Naive thymus-derived CD8-positive, alpha-beta T cell (primary cell): ENCODE results near the gene TUBG1. TPM values are rescaled to one million over a fixed set of nuclear protein-coding genes. Genes with fewer than 3 reads are reported as not detected.
A peak's percentile ranks its signal among the peaks of the same experiment; 100 is the strongest.
"Not testable (repeated sequence)": the region's sequence is repeated elsewhere in the genome, so short reads cannot be mapped to it uniquely, and the experiment has no call there.

ENCODE experiments used
- ATAC-seq, 2 donors: fragments of 150-1000 bp; cut with Tn5 transposase in 1 of 2; sonication (Bioruptor Pico), chemical (Tn5 transposase) in 1 of 2; 1 replicate in 1 of 2; 2 replicates in 1 of 2; pipeline ENCODE4 v1.10.0; 2021; ENCODE audit warnings: mild to moderate bottlenecking in 2 of 2, moderate library complexity in 2 of 2
- POLR2A ChIA-PET: fragments of 350-600 bp; sonication (Branson Sonifier 250); formaldehyde crosslinking; loops from one replicate; lab custom pipeline; 2021; ENCODE audit warnings: antibody characterized with exemption; lab: Charles Lee
- DNase-seq, 10 donors: peaks; one replicate each; pipeline versions ENCODE4 v3.0.0 to v3.0.0-alpha.2; 2020 to 2022
- H3K27ac Mint-ChIP-seq, 10 donors: one replicate each; pipeline ENCODE4 v1.8.0; 2020 to 2022; ENCODE audit warnings: mild to moderate bottlenecking in 10 of 10, mixed read lengths in 10 of 10, moderate library complexity in 4 of 10, inconsistent platforms in 1 of 10
- H3K27me3 Mint-ChIP-seq, 5 donors: one replicate each; pipeline ENCODE4 v1.8.0; 2021 to 2022; ENCODE audit warnings: mixed read lengths in 5 of 5
- H3K36me3 Mint-ChIP-seq, 3 donors: one replicate each; pipeline ENCODE4 v1.8.0; 2020 to 2022; ENCODE audit warnings: mixed read lengths in 3 of 3, mild to moderate bottlenecking in 2 of 3, inconsistent platforms in 1 of 3
- H3K4me1 Mint-ChIP-seq, 4 donors: one replicate each; pipeline ENCODE4 v1.8.0; 2021 to 2022; ENCODE audit warnings: mixed read lengths in 4 of 4
- H3K4me3 Mint-ChIP-seq, 10 donors: one replicate each; pipeline ENCODE4 v1.8.0; 2020 to 2022; ENCODE audit warnings: mild to moderate bottlenecking in 10 of 10, mixed read lengths in 10 of 10, moderate library complexity in 6 of 10, inconsistent platforms in 1 of 10
- H3K9me3 Mint-ChIP-seq, 9 donors: one replicate each; pipeline ENCODE4 v1.8.0; 2020 to 2022; ENCODE audit warnings: mixed read lengths in 9 of 9, mild to moderate bottlenecking in 3 of 9, inconsistent platforms in 1 of 9, moderate library complexity in 1 of 9
- polyA plus RNA-seq, 3 donors: library from polyadenylated mRNA; unstranded; fragments of 300-500 nt; fragmentation: Illumina TruSeq; gene quantifications; one replicate each; pipeline ENCODE4 v1.2.3, GENCODE V29; 2021
- total RNA-seq, 8 experiments: library from RNA in 2 of 8; stranded (reverse) in 2 of 8; gene quantifications; one replicate each; pipeline ENCODE4 v1.2.3 and lab custom pipeline; 2021 to 2026

TUBG1 gene
- total and polyA plus RNA-seq, 5 experiments from 2014 or later: 6.7 to 16.3 (median 10.3) TPM

DNA sequence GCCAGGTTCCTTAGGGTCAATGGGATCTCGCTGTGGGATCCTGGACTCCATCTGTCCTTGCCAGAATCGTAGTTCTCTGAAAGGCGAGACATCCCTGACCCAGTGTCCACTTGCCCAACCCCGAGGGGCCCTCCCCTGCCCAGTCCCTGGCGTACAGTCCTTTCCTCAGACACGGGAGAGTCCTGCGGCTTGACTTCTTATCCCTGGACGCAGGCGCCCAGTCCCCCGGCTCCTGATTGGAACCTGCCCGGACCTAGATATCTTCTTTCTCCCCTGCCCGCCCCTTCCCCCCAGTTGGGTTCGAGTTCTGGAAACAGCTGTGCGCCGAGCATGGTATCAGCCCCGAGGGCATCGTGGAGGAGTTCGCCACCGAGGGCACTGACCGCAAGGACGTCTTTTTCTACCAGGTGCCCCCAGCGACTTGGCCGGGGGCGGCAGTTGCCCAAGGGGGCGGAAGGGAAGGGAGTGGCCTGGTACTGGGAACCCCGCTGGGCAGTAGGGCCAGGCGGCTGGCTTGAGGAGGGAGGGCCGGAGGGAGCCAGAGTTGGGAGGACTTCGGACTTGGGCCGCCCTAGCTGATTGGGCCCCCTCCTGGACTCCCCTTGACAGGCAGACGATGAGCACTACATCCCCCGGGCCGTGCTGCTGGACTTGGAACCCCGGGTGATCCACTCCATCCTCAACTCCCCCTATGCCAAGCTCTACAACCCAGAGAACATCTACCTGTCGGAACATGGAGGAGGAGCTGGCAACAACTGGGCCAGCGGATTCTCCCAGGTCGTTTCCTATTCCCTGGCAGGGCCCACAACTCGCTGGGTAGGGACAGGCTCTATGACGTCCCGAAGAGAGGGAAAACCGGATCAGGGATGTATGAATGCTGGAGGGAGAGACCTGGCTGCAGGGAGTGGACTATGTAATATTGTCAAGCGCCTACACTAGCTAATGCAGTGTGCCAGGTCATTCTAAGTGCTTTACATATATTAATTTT lies 625 bp downstream of the TUBG1 start:
- not testable (repeated sequence) for H3K27me3 Mint-ChIP-seq, H3K9me3 Mint-ChIP-seq, ATAC-seq
- POLR2A ChIA-PET: interaction anchor here (0.5 to 3.3 kb wide), 22 partner anchors 9 to 757 kb away, joined by 3 to 26 read pairs (median 4); partner anchors contain the start of genes CNP, MLX, NAGLU and PSMC3IP
- Mint-ChIP-seq H3K36me3 (peaks cover 3 to 46% (median 19%) of the 10 kb centered on the region in 3 donors), H3K4me1 (peaks cover 21 to 46% (median 41%) of the 10 kb centered on the region in 4 donors), H3K4me3 (peak overlapping the region; percentile 97 to 100 (median 100)), H3K27ac (peak overlapping the region; percentile 94 to 100 (median 99))
- DNase-seq: peak in 3 of 10 donors; percentile 6 to 21 (median 15)

DNA sequence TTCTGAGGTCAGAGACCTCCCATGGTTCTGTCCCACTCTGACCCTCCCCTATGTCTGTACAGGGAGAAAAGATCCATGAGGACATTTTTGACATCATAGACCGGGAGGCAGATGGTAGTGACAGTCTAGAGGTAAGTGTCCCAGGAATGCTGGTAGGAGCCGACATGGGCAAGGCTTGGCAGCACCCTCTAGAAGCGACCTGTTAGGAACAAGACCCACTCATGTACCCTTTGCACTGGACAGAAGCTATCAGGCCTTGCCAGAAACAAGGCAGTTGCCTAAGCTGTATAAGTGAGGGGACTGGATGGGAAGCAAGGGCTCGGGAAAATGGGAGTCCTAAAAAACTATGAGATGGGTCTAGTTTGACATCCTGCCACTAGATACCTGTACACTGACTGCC lies 2.5 kb downstream of the TUBG1 start:
- Mint-ChIP-seq H3K9me3 (no peaks in the 10 kb centered on the region), H3K27ac (peak overlapping the region in 2 of 10 donors; percentile 7 to 27), H3K27me3 (no peaks in the 10 kb centered on the region), H3K4me3 (peak overlapping the region in 2 of 10 donors; percentile 53 to 75), H3K4me1 (peaks cover 9 to 26% (median 22%) of the 10 kb centered on the region in 4 donors), H3K36me3 (peaks cover 3 to 41% (median 22%) of the 10 kb centered on the region in 3 donors)
- no peak for ATAC-seq
- no peak for DNase-seq
- POLR2A ChIA-PET: interaction anchor here (1.0 kb wide), 1 partner anchor 21 kb away, joined by 3 read pairs; no protein-coding TSS in a partner anchor

- no peak for ATAC-seq
- no peaks in the 10 kb centered on the region for H3K9me3 Mint-ChIP-seq
- no peak overlapping the region for H3K4me3 Mint-ChIP-seq
- peaks cover under 1 to 41% (median 22%) of the 10 kb centered on the region in 3 donors for H3K36me3 Mint-ChIP-seq
- peaks cover 5 to 15% (median 11%) of the 10 kb centered on the region in 4 donors for H3K4me1 Mint-ChIP-seq
- H3K27ac Mint-ChIP-seq: peak overlapping the region in 1 of 10 donors; percentile 28
- POLR2A ChIA-PET: no interaction called here
- no peaks in the 10 kb centered on the region for H3K27me3 Mint-ChIP-seq
- no peak for DNase-seq
Observed at GRCh38 chr17:42613699-42614295, 4.3 kb downstream of the TUBG1 start.

DNA sequence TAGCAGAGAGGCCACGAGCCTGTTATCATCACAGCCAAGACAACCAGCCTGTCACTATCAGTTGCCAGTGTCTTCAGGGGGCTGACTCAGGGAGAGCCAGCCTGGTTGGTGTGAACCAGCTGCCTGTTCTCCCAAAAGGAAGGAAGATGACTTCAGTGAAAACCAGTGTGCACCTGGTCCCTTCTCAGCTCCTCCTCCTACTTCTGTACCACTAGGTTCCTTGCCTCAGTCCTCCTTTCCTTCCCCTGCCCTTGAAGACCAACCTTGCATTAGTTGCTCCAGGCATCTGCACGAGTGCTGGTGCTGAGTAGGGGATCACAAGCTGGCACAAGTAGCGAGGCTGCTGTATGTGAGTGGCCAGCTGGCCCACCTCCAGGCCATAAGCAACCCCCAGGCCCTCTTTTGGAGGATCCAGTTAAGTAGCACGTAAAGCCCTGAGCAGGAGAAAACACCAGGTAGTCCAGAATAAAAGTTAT lies 8.5 kb downstream of the TUBG1 start:
- no peaks in the 10 kb centered on the region for H3K27me3 Mint-ChIP-seq
- POLR2A ChIA-PET: interaction anchor here (0.5 kb wide), 1 partner anchor 87 kb away, joined by 3 read pairs; no protein-coding TSS in a partner anchor
- ATAC-seq (no peak), DNase-seq (no peak)
- H3K4me3 Mint-ChIP-seq: no peak overlapping the region
- H3K4me1 Mint-ChIP-seq: peaks cover 0 to 8% (median under 1%) of the 10 kb centered on the region in 4 donors
- no peaks in the 10 kb centered on the region for H3K9me3 Mint-ChIP-seq
- peaks cover 0 to 27% (median 15%) of the 10 kb centered on the region in 3 donors for H3K36me3 Mint-ChIP-seq
- no peak overlapping the region for H3K27ac Mint-ChIP-seq

GRCh38 chr17:42618442-42619150 lies 9.1 kb downstream of the TUBG1 start:
- DNase-seq: no peak
- Mint-ChIP-seq H3K36me3 (peaks cover 0 to 22% (median 13%) of the 10 kb centered on the region in 3 donors), H3K4me1 (peaks cover 0 to 8% (median under 1%) of the 10 kb centered on the region in 4 donors), H3K9me3 (no peaks in the 10 kb centered on the region), H3K27me3 (no peaks in the 10 kb centered on the region), H3K4me3 (no peak overlapping the region), H3K27ac (peak overlapping the region in 1 of 10 donors; percentile 17)
- POLR2A ChIA-PET: no interaction called here
- ATAC-seq: no peak

GRCh38 chr17:42621987-42622386 lies 12.5 kb downstream of the TUBG1 start:
- ATAC-seq, H3K4me1 Mint-ChIP-seq, POLR2A ChIA-PET, H3K9me3 Mint-ChIP-seq, H3K36me3 Mint-ChIP-seq, H3K27me3 Mint-ChIP-seq, H3K4me3 Mint-ChIP-seq, DNase-seq: not testable (repeated sequence)
- H3K27ac Mint-ChIP-seq: peak overlapping the region in 1 of 10 donors; percentile 13

- ATAC-seq (no peak), DNase-seq (no peak)
- Mint-ChIP-seq H3K9me3 (no peaks in the 10 kb centered on the region), H3K4me1 (peaks cover 0 to 8% (median under 1%) of the 10 kb centered on the region in 4 donors), H3K27me3 (no peaks in the 10 kb centered on the region), H3K4me3 (no peak overlapping the region), H3K36me3 (no peaks in the 10 kb centered on the region), H3K27ac (no peak overlapping the region)
- POLR2A ChIA-PET: interaction anchor here (0.6 kb wide), 1 partner anchor 1713 kb away, joined by 4 read pairs; no protein-coding TSS in a partner anchor
Observed at GRCh38 chr17:42623271-42623670, 13.8 kb downstream of the TUBG1 start.

DNA sequence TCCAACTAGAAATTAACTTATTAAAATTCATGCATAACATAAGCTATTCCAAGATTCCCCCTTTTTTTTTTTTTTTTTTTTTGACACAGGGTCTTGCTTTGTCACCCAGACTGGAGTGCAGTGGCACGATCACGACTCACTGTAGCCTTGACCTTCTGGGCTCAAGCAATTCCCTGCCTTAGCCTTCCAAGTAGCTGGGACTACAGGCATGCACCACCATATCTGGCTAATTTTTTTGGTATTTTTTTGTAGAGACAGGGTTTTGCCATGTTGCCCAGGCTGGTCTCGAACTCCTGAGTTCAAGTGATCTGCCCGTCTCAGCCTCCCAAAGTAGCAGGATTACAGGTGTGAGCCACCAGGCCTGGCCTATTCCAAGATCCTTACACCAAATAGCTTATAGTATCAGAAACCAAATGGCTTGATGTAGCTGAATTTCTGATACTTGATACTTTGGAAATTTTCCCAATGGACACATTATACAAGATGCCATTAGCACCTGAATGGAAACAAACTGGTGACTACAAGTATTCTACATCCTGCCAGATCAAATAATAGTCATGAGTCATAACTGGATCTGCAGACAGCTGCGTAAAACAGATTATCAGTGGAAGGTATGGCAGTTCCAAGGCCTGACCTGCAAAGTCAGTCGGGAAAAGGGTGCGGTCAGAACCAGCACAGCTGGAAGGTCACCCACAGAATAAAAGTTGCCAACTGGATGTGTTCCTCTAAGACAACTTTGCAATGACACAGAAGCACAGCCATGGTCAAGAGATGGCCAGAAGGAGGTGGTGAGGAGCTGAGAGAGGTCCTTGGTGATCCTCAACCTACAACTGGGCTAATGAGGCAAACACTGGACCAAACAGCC lies 14.5 kb downstream of the TUBG1 start:
- H3K27me3 Mint-ChIP-seq: no peaks in the 10 kb centered on the region
- no peak overlapping the region for H3K4me3 Mint-ChIP-seq
- DNase-seq (no peak), ATAC-seq (no peak)
- H3K9me3 Mint-ChIP-seq: no peaks in the 10 kb centered on the region
- H3K4me1 Mint-ChIP-seq: peaks cover 0 to 2% (median 0%) of the 10 kb centered on the region in 4 donors
- H3K27ac Mint-ChIP-seq: no peak overlapping the region
- POLR2A ChIA-PET: interaction anchor here (0.6 to 0.7 kb wide), 2 partner anchors 464 to 1712 kb away, joined by 4 to 5 read pairs; no protein-coding TSS in a partner anchor
- no peaks in the 10 kb centered on the region for H3K36me3 Mint-ChIP-seq

DNA sequence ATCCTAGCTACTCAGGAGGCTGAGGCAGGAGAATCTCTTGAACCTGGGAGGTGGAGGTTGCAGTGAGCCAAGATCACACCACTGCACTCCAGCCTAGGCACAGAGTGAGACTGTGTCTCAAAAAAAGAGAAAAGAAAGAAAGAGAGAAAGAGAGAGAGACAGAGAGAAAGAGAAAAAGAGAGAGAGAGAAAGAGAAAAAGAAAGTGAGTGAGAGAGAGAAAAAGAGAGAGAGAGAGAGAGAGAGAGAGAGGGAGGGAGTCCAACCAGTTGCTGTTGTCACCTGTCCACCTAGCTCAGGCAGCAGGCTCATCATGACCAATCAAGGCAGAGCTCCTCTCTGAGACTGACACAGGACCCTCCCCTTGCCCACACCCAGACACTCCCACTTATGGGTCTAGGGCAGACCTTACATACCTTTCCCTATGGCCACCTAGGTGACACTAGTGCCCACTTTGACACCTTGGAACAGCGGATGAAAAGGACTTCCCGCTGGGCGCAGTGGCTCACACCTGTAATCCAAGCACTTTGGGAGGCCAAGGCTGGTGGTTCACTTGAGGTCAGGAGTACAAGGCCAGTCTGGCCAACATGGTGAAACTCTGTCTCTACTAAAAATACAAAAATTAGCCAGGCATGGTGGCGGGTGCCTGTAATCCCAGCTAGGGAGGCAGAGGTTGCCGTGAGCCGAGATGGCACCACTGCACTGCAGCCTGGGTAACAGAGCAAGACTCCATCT lies 17.7 kb downstream of the TUBG1 start:
- H3K4me1 Mint-ChIP-seq, H3K4me3 Mint-ChIP-seq, H3K27me3 Mint-ChIP-seq, H3K9me3 Mint-ChIP-seq, ATAC-seq, POLR2A ChIA-PET, DNase-seq, H3K36me3 Mint-ChIP-seq: not testable (repeated sequence)
- peak overlapping the region in 1 of 10 donors; percentile 82 for H3K27ac Mint-ChIP-seq

DNA sequence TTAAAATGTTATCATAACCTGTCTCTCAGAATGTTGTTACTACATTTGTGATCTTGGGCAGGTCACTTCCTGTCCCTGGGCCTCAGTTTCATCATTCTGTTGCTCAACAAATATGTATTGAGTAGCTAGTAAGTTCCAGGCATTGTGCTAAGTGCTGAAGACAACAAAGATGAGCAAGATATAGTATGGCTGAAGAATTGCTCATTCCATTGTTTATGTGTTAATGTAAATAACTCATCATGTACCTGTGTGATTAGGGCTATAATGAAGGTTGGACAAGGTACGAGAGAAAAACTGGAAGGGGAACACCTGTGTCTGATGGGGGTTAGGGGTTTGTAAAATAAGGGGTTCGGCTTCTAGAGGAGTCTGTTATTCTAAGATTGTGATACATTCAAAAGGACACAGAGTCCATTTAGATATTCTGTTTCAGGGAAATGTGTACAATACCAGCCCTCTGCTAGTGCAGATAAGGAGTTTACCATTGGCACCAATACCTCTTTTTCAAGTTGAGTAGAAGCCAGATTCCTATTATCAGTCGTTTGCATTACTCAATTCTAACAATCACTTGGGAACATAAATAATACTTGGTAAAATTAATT lies 20.0 kb downstream of the TUBG1 start:
- POLR2A ChIA-PET: no interaction called here
- no peaks in the 10 kb centered on the region for H3K27me3 Mint-ChIP-seq
- H3K36me3 Mint-ChIP-seq: no peaks in the 10 kb centered on the region
- no peak overlapping the region for H3K4me3 Mint-ChIP-seq
- no peak for ATAC-seq
- H3K4me1 Mint-ChIP-seq: no peaks in the 10 kb centered on the region
- H3K27ac Mint-ChIP-seq: no peak overlapping the region
- DNase-seq: no peak
- H3K9me3 Mint-ChIP-seq: no peaks in the 10 kb centered on the region
